ENCODE data around the gene OR9Q1.

Gene OR9Q1

GRCh38 chr11:58039589-58039988 is 15.9 kb downstream of the OR9Q1 start:
- DNase-seq: no peak

DNA sequence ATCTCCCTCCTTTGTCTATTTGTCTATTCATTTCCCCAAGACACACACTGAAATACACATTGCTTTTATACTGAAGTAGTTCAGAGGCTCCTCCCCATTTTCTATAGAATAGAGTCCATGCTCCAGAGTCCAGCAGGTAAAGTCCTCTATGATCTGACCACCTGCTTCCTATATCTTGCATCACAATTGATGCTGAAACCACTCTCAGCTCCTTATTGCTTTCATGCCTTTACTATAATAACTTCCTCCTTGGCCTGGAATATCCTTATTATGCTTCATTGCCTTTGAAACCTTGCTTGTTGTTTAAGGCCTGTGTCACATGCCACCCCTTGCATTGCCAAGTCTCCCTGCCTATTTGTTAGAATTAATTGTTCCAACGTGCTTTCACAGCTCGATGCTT is 19.7 kb downstream of the OR9Q1 start:
- no peak for DNase-seq

DNA sequence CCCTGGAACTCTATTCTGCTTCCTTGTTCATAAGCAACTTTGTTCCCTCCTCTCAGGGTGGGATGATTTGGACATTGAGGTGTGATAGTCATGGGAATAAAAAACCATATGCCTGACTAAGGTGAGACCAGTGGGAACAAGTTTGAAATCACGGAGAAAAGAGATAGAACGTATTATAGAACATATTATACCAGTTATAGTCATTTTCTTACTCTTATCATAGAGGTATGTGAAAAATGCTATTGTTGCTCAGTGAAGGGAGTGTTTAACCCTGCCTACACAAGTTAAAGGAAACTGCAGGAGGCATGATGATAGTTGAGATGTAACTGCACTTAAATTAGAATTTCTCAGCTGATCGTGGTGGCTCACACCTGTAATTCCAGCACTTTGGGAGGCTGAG is 22.6 kb downstream of the OR9Q1 start:
- DNase-seq: no peak

GRCh38 chr11:58047818-58048217 is 24.1 kb downstream of the OR9Q1 start:
- DNase-seq: no peak

- DNase-seq: no peak
Measured at GRCh38 chr11:58055806-58056401, 32.2 kb downstream of the OR9Q1 start.

DNA sequence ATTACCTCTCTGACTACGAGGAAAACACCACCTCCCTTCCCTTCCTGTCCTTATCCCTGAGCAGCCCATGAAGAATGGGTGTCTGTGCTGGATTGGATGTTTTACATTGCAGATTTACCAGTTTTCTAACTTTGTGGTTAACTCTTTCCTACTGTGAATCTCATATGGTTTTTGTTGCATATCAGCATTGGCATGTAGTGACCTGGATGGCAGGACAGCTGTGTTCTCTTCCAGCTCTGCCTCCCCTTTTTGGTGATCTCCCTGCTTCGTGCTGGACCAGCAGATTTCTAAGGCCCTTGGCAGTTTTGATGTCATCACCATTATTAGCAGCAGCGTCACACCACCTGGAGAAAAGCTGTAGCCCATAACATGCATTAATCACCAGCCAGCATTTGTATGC is 33.8 kb downstream of the OR9Q1 start:
- no peak for DNase-seq

DNA sequence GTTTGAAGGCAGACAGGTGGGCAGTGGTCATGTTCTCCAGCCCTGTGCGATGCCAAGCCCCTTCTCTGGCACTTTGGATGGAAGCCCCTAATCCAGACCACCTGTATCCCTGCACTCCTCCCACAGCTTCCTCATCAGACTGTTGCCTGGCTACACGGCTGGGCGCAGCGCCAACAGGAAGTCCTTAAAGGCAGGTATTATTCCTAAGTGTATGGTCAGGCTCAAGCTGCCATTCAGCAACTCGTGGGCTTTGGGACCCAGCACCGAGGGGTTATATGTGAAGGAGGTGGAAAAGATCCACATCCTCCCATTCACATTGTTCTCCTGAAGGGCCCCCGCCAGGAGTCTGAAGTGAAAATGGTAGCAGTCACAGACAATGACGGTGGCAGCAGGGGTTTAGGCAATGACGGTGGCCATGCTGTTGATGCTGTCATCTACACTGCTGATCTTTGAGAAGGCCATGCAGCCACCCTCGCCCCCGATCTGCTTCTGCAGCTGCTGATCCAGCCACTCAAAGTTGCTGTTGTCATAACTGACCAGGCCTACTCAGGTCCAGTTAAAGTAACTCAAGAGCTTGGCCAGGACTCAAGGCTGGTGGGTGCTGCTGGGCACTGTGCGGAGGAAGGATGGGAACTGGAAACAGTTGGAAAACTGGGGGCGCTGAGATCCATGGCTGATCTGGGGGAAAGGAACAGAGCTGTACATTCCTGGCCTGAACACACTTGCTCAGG is 34.8 kb downstream of the OR9Q1 start:
- DNase-seq: peak; percentile 69

DNA sequence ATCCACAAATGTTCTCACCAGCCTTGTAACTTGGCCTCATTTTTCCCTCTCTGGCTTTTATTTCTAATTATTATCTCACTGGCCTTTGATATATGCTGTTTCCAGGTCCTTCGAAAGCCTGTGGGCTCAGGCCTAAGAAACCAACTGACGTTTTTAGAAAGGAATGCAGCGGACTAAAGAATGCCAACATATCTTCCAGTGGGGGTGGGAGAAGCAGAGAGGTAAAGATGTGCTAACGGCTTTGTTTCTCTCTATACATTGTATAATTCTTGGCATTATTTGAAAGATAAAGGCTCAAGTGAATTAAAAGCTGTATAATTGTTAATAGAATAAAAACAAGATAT is 35.3 kb downstream of the OR9Q1 start:
- no peak for DNase-seq

DNA sequence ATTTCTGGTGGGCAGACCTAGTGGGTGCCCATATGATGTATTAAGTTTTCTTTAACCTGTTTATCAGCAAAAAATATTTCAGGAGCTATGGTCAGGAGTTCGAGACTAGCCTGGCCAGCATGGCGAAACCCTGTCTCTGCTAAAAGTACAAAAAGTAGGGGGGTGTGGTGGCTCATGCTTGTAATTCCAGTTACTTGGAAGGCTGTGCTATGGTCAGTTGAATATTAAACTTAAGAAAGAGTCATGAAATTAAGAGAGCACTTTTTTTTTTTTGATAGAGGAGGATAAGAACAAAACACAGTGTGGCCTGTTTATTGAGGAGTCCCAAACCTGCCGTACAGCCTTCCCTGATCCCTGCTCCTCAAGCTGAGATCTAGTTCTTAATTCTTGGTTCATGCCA is 36.9 kb downstream of the OR9Q1 start:
- no peak for DNase-seq

GRCh38 chr11:58060939-58061672 is 37.4 kb downstream of the OR9Q1 start:
- no peak for DNase-seq

GRCh38 chr11:58061813-58062212 is 38.1 kb downstream of the OR9Q1 start:
- DNase-seq: no peak

- DNase-seq: no peak
Measured at GRCh38 chr11:58067685-58068084, 44.0 kb downstream of the OR9Q1 start.

GRCh38 chr11:58068655-58069054 is 45.0 kb downstream of the OR9Q1 start:
- no peak for DNase-seq

DNA sequence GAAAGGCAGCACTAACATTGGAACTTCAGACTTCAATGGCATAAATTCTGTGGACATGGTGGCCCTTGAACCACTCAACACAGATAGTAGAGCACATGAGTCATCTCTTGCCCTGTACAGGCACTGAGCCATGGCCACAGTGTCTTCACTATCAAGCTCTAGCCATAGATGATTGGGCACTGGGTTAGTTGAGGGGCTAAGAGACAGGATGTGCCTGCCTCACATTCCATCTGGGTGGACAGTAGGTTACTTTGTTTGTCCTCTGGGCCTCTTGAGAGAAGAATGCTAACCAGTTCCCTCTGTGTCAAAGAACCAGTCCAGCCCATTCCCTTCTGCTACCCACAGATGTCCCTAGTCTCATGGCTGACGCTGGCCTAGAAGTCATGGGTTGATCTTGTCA is 46.9 kb downstream of the OR9Q1 start:
- DNase-seq: no peak

- no peak for DNase-seq
Measured at GRCh38 chr11:58075781-58076180, 52.1 kb downstream of the OR9Q1 start.

DNA sequence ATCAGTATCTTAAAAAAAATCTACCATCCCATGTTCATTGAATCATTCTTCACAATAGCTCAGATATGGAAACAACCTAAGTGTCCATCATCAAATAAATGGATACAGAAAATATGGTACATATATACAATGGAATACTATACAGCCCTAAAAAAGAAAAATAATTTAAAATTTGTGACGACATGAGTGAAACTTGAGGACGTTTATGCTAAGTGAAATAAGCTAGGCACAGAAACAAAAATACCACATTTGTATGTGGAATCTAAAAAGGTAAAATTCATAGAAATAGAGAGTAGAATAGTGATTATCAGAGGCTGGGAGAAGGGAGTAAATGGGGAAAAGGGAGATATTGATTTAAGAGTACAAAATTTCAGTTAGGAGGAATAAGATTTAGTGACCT is 62.8 kb downstream of the OR9Q1 start:
- no peak for DNase-seq

- no peak for DNase-seq
Measured at GRCh38 chr11:58097437-58097836, 73.8 kb downstream of the OR9Q1 start.

- DNase-seq: no peak
Measured at GRCh38 chr11:58121096-58121495, 97.4 kb downstream of the OR9Q1 start.

DNA sequence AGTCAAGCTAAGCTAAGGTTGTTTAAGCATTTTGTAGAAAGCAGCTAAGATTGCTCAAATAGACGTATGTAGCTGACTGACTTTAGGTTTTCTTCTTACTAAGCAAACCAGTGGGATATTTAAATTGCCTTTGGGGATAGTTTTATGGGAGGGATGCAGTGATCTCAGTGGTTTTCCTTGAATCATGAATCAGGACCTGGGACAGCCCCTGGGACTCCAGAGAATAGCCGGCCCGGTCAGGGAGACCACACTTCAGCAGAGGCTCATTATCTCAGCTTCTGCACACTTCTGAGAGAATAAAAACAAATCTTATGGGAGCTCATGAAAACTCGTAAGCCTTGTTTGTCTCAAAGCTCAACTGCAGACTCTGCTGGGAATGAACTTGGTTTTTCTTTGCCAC is 101.8 kb downstream of the OR9Q1 start, which contains the start of gene OR9I1:
Gene OR9I1, minus strand, starts transcription at position 62 of the 400 bp plus-strand sequence. CDS start 6,086 bp downstream, outside the sequence.
- DNase-seq: no peak

DNA sequence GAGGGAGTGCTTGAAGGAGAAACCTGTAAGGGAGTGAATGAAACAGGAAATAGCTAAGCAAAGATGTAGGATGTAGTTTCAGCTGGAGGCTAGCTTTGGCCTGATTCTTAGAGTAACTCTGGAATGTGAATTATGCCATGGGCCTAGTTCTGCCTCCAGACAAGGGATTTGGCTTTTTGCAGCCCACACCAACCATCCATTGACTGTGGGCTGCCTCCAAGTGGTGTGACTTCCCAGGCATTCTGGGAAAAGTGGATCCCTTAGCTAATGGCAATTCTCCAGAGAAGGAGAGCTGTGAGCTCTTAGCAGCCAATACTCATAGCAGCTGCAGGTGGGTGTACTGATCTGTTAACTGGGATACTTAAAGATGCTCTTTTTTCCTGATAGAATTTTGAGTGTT is 103.7 kb downstream of the OR9Q1 start:
- DNase-seq: no peak

DNA sequence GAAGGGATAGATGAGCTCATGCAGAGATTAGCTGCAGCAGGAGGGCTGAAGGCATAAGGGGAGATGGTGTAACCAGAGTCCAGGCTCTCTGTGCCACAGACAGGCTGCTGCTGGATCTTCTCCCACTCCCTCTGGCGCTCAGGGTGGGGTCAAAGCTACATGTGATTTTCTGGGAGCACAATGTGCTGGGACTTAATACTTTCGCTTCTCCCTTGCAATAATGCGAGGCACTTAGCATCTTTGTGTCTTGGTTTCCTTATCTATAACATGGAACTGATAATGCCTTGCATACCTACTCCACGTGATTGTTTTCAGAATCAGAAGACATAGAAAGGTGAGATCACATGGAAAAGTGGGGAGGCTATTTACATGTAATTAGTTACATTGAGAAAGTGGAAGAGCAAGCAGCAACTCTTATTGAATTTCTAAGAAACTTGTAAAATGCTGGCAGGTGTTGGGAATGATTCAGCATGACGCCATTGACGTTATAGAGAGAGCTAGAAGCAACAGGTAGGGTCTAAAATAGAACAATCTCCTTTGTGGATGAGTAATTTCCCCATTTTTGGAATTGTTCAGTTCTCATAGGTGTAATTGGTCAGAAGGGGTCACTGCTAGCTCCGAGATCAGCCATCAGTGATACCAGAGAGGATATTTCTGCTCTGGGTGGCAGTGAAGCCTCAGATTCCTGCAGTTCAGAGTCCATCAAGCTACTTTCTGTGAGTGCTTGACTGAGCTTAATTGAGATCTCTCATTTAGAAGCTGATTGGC is 109.8 kb downstream of the OR9Q1 start:
- DNase-seq: no peak

DNA sequence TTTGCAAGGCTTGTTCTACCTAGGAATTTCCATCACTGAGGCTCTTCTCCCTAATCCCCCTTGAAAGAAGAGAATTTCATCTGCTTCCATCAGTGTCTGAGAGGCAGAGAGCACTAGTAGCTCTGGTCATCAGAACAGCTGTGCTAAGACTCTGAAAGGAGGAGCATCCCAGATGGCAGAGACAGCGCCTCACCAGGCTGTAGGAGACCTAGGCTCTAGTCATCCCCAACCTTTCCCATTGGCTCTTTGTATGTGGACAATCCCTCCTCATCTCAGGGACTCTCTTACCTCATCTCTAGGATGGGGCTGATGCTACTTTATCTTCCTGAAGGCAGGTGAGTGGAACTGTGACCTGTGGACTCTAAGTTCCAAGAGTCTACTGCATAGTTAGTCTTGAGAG is 110.5 kb downstream of the OR9Q1 start:
- DNase-seq: no peak

- DNase-seq: no peak
Measured at GRCh38 chr11:58135171-58135570, 111.5 kb downstream of the OR9Q1 start.

DNA sequence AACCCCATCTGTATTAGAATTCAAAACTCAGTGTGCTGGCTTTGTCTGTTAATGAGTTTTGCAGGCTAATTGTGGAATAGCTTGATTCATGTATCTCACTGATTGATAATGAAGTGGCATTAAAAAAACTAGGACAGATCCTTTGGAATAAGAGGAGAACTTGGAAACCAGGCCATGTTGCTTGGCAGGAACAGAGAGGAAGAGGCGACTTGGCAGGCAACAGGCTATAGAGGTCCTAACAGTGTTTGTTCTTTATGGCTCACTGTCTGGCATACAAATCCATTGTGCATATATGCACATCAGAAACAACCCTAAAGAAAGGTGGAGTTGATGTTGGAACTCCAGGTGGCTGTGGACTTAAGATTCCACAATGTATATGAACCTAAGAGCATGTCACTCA is 119.1 kb downstream of the OR9Q1 start:
- DNase-seq: no peak

All from DMS79 treated with DMSO at 0.1 percent for 48 hours (cell line).